Esophagus squamous epithelium (tissue), 4 donors: ENCODE measurements around the gene CDKN2D.

ENCODE experiments used
- CTCF ChIP-seq, 6 experiments: fragments of 450-650 bp in 4 of 6; fragments of 200-600 bp in 2 of 6; sonication (generic) in 2 of 6; IDR thresholded peaks; one replicate each; pipeline ENCODE4 v1.5.1; 2016 to 2019; ENCODE audit warnings: antibody characterized with exemption in 6 of 6, mild to moderate bottlenecking in 4 of 6, moderate library complexity in 4 of 6
- POLR2A ChIP-seq, 4 donors: fragments of 450-650 bp; IDR thresholded peaks; one replicate each; pipeline ENCODE4 v1.6.1; 2017; ENCODE audit warnings: antibody characterized with exemption in 4 of 4, mild to moderate bottlenecking in 4 of 4, moderate library complexity in 3 of 4

GRCh38 chr19:10602330-10603083 lies 33.7 kb upstream of the CDKN2D start:
- TF ChIP-seq CTCF (IDR thresholded peaks at IDR 0.05) (no peak), POLR2A (IDR thresholded peaks at IDR 0.05) (peak in 2 of 4 donors; percentile 30 to 69)
